Measurements from ENCODE around the gene PIK3CD.

DNA sequence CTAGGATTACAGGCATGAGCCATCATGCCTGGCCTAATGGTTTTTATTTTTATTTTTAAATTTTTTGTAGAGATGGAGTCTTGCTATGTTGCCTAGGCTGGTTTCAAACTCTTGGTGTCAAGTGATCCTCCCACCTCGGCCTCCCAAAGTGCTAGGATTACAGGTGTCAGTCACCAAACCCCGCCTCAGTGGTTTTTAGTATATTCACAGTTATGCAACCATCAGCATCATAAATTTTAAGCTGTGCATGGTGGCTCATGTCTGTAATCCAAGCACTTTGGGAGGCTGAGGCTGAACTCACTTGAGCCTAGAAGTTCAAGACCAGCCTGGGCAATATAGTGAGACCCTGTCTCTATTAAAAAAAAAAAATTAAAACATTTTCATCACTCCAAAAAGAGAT, 28.6 kb downstream of the PIK3CD start:
- TF ChIP-seq POLR2A (IDR thresholded peaks at IDR 0.05) (no peak), POLR2AphosphoS5 (IDR thresholded peaks at IDR 0.05) (no peak)
- TF ChIP-seq, protein P1, sequence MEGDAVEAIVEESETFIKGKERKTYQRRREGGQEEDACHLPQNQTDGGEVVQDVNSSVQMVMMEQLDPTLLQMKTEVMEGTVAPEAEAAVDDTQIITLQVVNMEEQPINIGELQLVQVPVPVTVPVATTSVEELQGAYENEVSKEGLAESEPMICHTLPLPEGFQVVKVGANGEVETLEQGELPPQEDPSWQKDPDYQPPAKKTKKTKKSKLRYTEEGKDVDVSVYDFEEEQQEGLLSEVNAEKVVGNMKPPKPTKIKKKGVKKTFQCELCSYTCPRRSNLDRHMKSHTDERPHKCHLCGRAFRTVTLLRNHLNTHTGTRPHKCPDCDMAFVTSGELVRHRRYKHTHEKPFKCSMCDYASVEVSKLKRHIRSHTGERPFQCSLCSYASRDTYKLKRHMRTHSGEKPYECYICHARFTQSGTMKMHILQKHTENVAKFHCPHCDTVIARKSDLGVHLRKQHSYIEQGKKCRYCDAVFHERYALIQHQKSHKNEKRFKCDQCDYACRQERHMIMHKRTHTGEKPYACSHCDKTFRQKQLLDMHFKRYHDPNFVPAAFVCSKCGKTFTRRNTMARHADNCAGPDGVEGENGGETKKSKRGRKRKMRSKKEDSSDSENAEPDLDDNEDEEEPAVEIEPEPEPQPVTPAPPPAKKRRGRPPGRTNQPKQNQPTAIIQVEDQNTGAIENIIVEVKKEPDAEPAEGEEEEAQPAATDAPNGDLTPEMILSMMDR (IDR thresholded peaks at IDR 0.05 in 8 of 11, conservative IDR thresholded peaks at IDR 0.05 in 3 of 11) = no peak
